HL-60/S4 treated with retinoic acid at 250 ng/mL for 4 days and 3 days (cell line): ENCODE data around the gene PAX3.
"Not testable (repeated sequence)": the region's sequence is repeated elsewhere in the genome, so short reads cannot be mapped to it uniquely, and the experiment has no call there.

ENCODE experiments used
- in situ Hi-C: fragments of 300-500 bp; cut with MboI; formaldehyde crosslinking; loops from 2 replicates; pipeline ENCODE4 v1.7.0; 2022; ENCODE audit warnings: low sequenced_read_pairs

PAX3 gene

GRCh38 chr2:222160125-222160524 is 138.7 kb downstream of the PAX3 start:
- in situ Hi-C loops = no loop called here

DNA sequence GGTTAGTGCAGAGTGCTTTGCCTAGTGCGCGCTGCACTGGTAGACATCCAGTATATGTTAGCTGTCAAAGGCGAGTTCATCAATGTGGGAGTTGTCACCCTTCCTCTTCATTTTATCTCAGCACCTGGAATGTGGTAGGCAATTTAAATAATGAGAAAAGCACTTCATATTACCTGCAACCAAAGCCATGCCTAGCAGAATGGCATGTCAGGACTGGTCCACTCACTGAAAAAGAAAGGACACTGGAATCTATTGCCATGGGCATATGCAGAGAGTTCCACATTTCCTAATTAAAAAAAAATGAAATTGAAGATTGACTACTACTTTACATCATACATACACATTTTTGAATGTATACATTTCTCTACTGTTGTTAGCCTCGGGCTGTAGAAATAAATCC is 139.6 kb downstream of the PAX3 start:
- in situ Hi-C loops = no loop called here

DNA sequence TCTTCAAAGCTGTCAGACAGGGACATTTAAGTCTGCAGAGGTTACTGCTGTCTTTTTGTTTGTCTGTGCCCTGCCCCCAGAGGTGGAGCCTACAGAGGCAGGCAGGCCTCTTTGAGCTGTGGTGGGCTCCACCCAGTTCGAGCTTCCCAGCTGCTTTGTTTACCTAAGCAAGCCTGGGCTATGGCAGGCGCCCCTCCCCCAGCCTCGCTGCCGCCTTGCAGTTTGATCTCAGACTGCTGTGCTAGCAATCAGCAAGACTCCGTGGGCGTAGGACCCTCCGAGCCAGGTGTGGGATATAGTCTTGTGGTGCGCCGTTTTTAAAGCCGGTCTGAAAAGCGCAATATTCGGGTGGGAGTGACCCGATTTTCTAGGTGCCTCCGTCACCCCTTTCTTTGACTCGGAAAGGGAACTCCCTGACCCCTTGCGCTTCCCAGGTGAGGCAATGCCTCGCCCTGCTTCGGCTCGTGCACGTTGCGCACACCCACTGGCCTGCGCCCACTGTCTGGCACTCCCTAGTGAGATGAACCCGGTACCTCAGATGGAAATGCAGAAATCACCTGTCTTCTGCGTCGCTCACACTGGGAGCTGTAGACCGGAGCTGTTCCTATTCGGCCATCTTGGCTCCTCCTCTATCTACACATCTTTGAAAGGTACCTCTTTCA is 143.7 kb downstream of the PAX3 start:
- in situ Hi-C loops = not testable (repeated sequence)
